ENCODE measurements around the gene MAEA. TPM values are rescaled to one million over a fixed set of nuclear protein-coding genes. Genes with fewer than 3 reads are reported as not detected.
A peak's percentile ranks its signal among the peaks of the same experiment; 100 is the strongest.
"Not testable (repeated sequence)": the region's sequence is repeated elsewhere in the genome, so short reads cannot be mapped to it uniquely, and the experiment has no call there.

MAEA gene
- total and polyA plus RNA-seq, 7 donors = 26.7 to 41.6 (median 38.1) TPM

GRCh38 chr4:1321946-1322650, 32.4 kb downstream of the MAEA start:
- Histone ChIP-seq H3K36me3 (ENCODE audit: insufficient read depth in 1 of 2, low read depth in 1 of 2) (peaks cover 2 to 61% of the 10 kb centered on the region in 2 donors), H3K27ac (no peak overlapping the region), H3K27me3 (ENCODE audit: insufficient read depth in 3 of 3, low read length in 2 of 3) (no peaks in the 10 kb centered on the region), H3K4me3 (no peak overlapping the region), H3K9me3 (no peaks in the 10 kb centered on the region), H3K4me1 (peaks cover 5% of the 10 kb centered on the region)
- WGBS, 3 donors = 87 to 90% (median 90%) methylated on average over 18 of the region's 18 CpGs
- intact Hi-C loops (cut with DNase I) = no loop called here
- no peak for TF ChIP-seq CTCF (IDR thresholded peaks at IDR 0.05)
- ATAC-seq (no peak), DNase-seq (peak; percentile 5 to 44)

- Histone ChIP-seq H3K9me3 (no peaks in the 10 kb centered on the region), H3K4me1 (peaks cover 5% of the 10 kb centered on the region), H3K27me3 (ENCODE audit: insufficient read depth in 3 of 3, low read length in 2 of 3) (no peaks in the 10 kb centered on the region), H3K36me3 (ENCODE audit: insufficient read depth in 1 of 2, low read depth in 1 of 2) (peaks cover 2 to 62% of the 10 kb centered on the region in 2 donors), H3K4me3 (no peak overlapping the region), H3K27ac (peak overlapping the region; percentile 36)
- TF ChIP-seq CTCF (IDR thresholded peaks at IDR 0.05) = no peak
- intact Hi-C loops (cut with DNase I) = no loop called here
- WGBS, 3 donors = 51 to 71% (median 67%) methylated on average over 8 of the region's 8 CpGs
- DNase-seq = peak; percentile 7 to 46
- peak in 2 of 4 donors; percentile 61 to 64 for ATAC-seq
These were observed 33.6 kb downstream of the MAEA start for GRCh38 chr4:1323280-1323634.

GRCh38 chr4:1323635-1324442, 34.1 kb downstream of the MAEA start:
- no peaks in the 10 kb centered on the region for H3K9me3 ChIP-seq
- no peaks in the 10 kb centered on the region for H3K27me3 ChIP-seq (ENCODE audit: insufficient read depth in 3 of 3, low read length in 2 of 3)
- peaks cover 4% of the 10 kb centered on the region for H3K4me1 ChIP-seq
- peaks cover 5 to 62% of the 10 kb centered on the region in 2 donors for H3K36me3 ChIP-seq (ENCODE audit: insufficient read depth in 1 of 2, low read depth in 1 of 2)
- intact Hi-C loops (cut with DNase I) = no loop called here
- H3K4me3 ChIP-seq = no peak overlapping the region
- WGBS, 3 donors = 59 to 83% (median 70%) methylated on average over 11 of the region's 11 CpGs
- no peak for TF ChIP-seq CTCF (IDR thresholded peaks at IDR 0.05)
- DNase-seq (peak in 1 of 2 donors; percentile 38), ATAC-seq (peak in 3 of 4 donors; percentile 21 to 33 (median 21))
- peak overlapping the region; percentile 36 for H3K27ac ChIP-seq

- H3K27ac ChIP-seq; H3K4me3 ChIP-seq; H3K4me1 ChIP-seq; H3K27me3 ChIP-seq (ENCODE audit: insufficient read depth in 3 of 3, low read length in 2 of 3); H3K9me3 ChIP-seq; ATAC-seq; intact Hi-C loops (cut with DNase I): not testable (repeated sequence)
- H3K36me3 ChIP-seq (ENCODE audit: insufficient read depth in 1 of 2, low read depth in 1 of 2) = peaks cover 5 to 62% of the 10 kb centered on the region in 2 donors
- WGBS, 3 donors = 83 to 94% (median 88%) methylated on average over 20 of the region's 20 CpGs
- DNase-seq = peak in 1 of 2 donors; percentile 30
These were observed 34.9 kb downstream of the MAEA start for GRCh38 chr4:1324443-1325175.

GRCh38 chr4:1325176-1325480, 35.4 kb downstream of the MAEA start:
- TF ChIP-seq CTCF (IDR thresholded peaks at IDR 0.05) = no peak
- Histone ChIP-seq H3K9me3 (no peaks in the 10 kb centered on the region), H3K4me1 (peaks cover 7% of the 10 kb centered on the region), H3K27ac (no peak overlapping the region), H3K36me3 (ENCODE audit: insufficient read depth in 1 of 2, low read depth in 1 of 2) (peaks cover 5 to 65% of the 10 kb centered on the region in 2 donors), H3K27me3 (ENCODE audit: insufficient read depth in 3 of 3, low read length in 2 of 3) (no peaks in the 10 kb centered on the region), H3K4me3 (no peak overlapping the region)
- 96 to 97% (median 96%) methylated on average over 11 of the region's 11 CpGs for WGBS, 3 donors
- DNase-seq (no peak), ATAC-seq (no peak)
- intact Hi-C loops (cut with DNase I) = no loop called here

All from psoas muscle (tissue), 8 donors.